D721Med (cell line): Measurements from ENCODE around the gene LAMA1.

Source experiments
- DNase-seq: peaks from one replicate; pipeline ENCODE4 v3.0.0; 2011; ENCODE audit warnings: low spot score; ENCODE audit not compliant: insufficient read length
- FAIRE-seq: peaks from 2 replicates; lab custom pipeline; 2011; peaks lifted over from hg19 to GRCh38; lab: Jason Lieb, UNC
- TF ChIP-seq, protein P1 (sequence below): IDR thresholded peaks from 2 replicates; pipeline ENCODE4 v1.5.1; 2012; ENCODE audit warnings: mild to moderate bottlenecking, control low read depth; ENCODE audit not compliant: insufficient read depth; ENCODE audit errors: missing control alignments

LAMA1 gene

DNA sequence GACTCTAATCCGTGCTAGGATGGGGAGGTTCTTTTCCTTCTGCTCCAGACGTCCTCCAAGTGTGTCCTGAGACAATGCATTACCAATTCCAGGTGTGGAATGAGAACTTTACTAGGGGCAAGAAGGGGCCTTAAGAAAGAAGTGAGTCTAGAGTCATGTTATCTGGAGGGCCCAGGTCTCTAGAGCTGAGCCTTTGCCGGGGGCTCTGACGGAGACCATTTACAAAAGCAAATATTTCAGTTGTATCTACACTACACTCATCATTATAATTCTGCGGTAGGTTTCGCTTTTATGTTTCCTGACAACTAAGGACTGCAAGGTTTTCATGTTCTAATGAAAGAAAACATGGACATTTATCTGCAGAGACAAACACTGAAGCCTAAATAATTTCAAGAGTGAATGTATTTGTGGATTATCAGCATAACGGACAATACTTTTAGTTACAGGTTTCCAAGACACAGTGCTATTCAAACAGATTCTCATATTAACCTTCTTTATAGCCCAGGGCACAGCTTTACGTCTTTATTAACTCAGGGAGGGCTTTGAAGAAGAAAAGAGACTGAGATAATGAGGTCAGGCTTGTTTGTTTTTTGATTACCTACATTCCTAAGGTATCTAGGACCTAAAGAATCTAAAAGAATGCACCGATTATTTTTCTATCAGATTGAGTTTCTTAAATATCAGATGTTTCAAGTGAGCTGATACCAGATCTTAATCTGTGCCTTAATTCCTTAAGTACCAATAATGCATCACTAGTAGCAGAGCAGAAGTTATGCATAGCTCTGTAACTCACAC, 15.0 kb upstream of the LAMA1 start:
- DNase-seq (no peak), FAIRE-seq (peak; percentile 6)
- TF ChIP-seq, protein P1, sequence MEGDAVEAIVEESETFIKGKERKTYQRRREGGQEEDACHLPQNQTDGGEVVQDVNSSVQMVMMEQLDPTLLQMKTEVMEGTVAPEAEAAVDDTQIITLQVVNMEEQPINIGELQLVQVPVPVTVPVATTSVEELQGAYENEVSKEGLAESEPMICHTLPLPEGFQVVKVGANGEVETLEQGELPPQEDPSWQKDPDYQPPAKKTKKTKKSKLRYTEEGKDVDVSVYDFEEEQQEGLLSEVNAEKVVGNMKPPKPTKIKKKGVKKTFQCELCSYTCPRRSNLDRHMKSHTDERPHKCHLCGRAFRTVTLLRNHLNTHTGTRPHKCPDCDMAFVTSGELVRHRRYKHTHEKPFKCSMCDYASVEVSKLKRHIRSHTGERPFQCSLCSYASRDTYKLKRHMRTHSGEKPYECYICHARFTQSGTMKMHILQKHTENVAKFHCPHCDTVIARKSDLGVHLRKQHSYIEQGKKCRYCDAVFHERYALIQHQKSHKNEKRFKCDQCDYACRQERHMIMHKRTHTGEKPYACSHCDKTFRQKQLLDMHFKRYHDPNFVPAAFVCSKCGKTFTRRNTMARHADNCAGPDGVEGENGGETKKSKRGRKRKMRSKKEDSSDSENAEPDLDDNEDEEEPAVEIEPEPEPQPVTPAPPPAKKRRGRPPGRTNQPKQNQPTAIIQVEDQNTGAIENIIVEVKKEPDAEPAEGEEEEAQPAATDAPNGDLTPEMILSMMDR = no peak

GRCh38 chr18:7122376-7122775, 4.8 kb upstream of the LAMA1 start:
- DNase-seq (no peak), FAIRE-seq (no peak)
- TF ChIP-seq, protein P1 = no peak

DNA sequence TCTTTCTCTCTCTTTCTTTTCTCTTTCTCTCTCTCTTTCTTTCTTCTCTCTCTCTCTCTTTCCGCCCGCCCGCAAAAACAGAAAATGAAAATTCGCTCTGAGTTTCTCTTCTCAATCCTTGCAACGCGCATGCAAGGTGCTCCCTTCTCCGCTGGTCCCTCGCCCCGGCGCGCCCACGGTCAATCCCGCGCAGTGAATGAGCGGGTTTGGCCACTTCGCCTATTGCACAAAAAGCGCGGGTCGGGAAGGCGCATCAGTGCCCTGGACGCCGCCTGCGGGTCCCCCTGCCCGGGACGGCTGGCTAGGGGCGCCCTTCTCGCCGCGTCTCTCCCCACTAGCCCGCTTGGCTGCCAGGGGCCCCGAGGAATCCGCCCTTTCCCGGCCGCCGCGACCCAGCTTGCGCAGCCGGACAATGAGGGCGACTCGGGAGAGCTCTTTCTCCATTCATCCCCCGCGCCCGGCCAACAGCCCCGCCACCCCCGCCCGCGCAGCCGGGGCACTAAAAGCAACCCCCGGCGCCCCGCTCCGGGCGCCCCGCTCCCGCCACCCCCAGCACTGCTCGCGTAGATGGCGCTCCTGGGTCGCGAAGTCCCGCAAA, 706 bp downstream of the LAMA1 start:
- TF ChIP-seq, protein P1 = no peak
- FAIRE-seq = no peak
- no peak for DNase-seq

DNA sequence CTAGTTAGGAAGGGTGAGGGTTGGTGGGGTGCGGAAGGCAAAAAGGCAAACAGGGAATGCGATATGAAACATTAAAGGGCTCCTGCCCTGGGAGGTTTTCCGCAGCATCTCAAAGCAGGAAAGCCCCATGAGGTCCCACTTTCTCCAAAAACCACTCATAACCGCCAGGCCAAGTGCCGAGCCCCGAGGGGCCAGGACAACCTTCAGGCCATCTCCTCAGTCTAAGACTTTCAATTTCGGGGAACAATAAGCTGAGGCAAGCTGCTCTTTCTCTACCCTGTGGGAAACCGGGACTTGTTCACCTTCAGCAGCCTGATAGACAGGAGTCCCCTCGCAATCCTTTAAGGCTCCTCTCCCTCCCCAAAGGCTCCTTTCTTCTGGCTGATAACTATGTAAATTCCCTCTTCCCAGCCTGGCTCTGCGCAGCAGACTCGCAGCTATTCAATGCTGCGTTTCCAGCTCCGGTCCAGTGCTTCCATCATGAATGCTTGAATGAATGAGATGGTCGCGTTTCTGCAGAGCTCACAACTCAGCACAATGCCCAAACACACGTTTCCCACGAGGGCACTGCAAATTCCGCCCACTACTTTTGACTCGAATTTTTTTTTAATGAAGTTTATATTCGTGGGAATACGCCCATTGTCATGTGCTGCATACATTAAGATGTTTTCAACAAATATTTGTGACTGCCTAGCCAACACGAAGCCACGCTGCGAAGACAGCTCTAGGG, 1.4 kb downstream of the LAMA1 start:
- DNase-seq = no peak
- TF ChIP-seq, protein P1 = no peak
- no peak for FAIRE-seq

DNA sequence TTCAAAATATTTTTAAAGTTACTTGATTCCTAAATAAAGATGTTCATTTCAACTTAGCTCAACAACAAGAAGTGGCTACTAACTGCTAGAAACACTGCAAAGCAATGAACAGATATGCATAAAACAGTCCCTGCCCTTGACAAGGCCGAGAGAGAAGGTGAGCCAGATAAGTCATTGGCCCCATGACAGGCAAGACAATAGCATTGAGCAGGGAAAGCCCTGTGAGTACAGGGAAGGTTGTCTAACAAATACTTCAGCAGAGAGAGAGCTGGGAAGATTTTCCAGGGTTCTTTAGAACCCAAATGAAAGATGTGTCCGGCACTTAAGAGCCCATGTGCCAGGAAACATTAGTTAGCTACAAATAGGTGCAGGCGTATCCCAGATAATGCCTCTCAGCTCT, 4.7 kb downstream of the LAMA1 start:
- TF ChIP-seq, protein P1 = no peak
- DNase-seq = no peak
- FAIRE-seq = no peak

DNA sequence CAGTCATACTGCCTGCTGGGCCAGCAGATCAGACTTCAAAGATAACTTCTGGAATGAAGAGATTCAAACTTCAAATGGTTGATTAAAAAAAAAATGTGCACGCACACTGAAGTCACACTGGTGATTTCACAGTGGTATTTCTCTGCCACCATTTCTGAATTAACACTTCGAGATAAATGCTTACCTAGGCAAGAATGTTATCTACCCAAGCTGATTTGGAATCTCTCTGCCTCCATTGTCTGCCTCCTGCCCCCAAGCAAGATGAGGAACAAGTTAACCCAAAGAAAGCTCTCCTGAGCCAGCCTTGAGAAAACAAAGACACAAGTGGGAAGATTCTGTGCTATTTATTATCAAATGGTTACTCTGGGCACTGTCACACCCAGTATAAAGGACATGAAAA, 6.5 kb downstream of the LAMA1 start:
- TF ChIP-seq, protein P1 = no peak
- FAIRE-seq (no peak), DNase-seq (no peak)

DNA sequence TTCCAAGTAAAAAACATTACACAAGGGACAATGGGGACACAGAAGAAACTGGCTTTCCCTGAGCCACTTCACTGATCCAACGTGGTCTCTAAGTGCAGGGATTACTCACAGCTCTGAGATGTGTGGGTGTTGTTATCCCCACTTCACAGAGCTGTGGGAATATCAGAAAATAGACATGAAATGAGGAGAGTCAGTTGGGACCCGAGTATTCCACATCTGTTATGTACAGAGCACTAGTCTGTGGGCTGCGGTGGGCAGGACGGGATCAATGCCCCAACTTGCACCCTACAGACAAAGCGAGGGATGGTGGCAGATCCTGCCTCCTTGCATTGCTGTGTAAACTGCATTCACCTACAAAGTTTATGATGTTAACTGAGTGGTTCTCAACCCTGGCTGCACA, 11.7 kb downstream of the LAMA1 start:
- TF ChIP-seq, protein P1 = no peak
- DNase-seq (no peak), FAIRE-seq (no peak)
